Measurements from ENCODE around the gene MAGEA8. TPM values are rescaled to one million over a fixed set of nuclear protein-coding genes. Genes with fewer than 3 reads are reported as not detected.

Gene MAGEA8
- total RNA-seq = not detected in 2 replicates

DNA sequence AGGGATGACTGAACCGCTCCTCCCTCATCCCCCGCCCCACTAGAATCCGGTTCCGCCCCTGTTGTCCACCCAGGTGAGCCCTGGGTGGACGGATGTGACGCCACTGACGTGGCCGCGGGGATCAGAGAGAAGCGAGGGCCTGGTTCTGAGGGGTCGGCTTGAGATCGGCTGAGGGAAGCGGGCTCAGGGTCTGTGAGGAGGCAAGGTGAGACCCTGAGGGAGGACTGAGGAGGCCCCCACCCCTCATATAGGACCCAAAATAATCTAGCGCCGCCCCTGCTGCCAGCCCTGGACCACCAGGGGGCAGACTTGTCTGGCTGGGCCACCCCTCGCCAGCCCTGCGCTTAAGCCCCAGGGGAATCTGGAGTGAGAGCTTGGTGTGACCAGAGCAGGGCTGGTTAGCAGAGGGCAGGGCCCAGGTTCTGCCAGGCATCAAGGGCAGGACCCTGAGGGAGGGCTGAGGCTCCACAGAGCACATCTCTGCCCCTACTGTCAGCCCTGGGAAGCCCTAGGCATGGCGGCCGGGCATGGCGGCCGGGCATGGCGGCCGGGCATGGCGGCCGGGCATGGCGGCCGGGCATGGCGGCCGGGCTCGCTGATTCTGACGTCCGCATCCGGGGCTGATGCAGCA is at the start of gene MAGEA8:
MAGEA8 (plus strand) TSS at position 103 of the 631 bp plus-strand sequence. CDS start 3,090 bp downstream, outside the sequence.

GRCh38 chrX:149929400-149929799 is 48.4 kb downstream of the MAGEA8 start, which contains the start of gene HSFX4:
HSFX4 (plus strand) TSS chrX:149929573; CDS start chrX:149929645, 72 bp downstream.

Other genes starting within 250 kb of the MAGEA8 start
- gene TMEM185A, start 249.4 kb upstream of the MAGEA8 start, total RNA-seq = 14.6 and 16.2 TPM in 2 replicates
- not detected in 2 replicates for gene MAGEA11, start 169.1 kb upstream of the MAGEA8 start, total RNA-seq
- 0.29 and 0.88 TPM in 2 replicates for gene HSFX1, start 107.1 kb upstream of the MAGEA8 start, total RNA-seq
- not detected in 2 replicates for gene MAGEA9, start 99.3 kb upstream of the MAGEA8 start, total RNA-seq
- not detected in 2 replicates for gene HSFX4, start 48.4 kb downstream of the MAGEA8 start, total RNA-seq
- gene EOLA2, start 57.3 kb downstream of the MAGEA8 start, total RNA-seq = 21.9 and 23.6 TPM in 2 replicates